ENCODE data around the gene VTI1B.
"Not testable (repeated sequence)": the region's sequence is repeated elsewhere in the genome, so short reads cannot be mapped to it uniquely, and the experiment has no call there.

- TF ChIP-seq CTCF, POLR2A (IDR thresholded peaks at IDR 0.05): not testable (repeated sequence)
Measured at GRCh38 chr14:67709346-67709745, 34.9 kb upstream of the VTI1B start.

Data from tibial nerve (tissue), 3 donors.